HG02678 (cell line): ENCODE measurements around the gene NUP210L.
A peak's percentile ranks its signal among the peaks of the same experiment; 100 is the strongest.

ENCODE experiments used
- ATAC-seq: cut with Tn5 transposase; IDR thresholded peaks from one replicate; pipeline ENCODE4 v1.9.1; 2021; ENCODE audit warnings: mild to moderate bottlenecking, moderate library complexity; ENCODE audit not compliant: unreplicated experiment

NUP210L gene

GRCh38 chr1:154154534-154155191 is at the start of gene NUP210L:
Gene NUP210L (minus strand): TSS chr1:154155073.
- no peak for ATAC-seq

GRCh38 chr1:154199563-154199879 is 44.6 kb upstream of the NUP210L start:
- no peak for ATAC-seq

GRCh38 chr1:154198756-154199562 is 44.1 kb upstream of the NUP210L start:
- no peak for ATAC-seq

GRCh38 chr1:154193821-154194220 is 38.9 kb upstream of the NUP210L start:
- no peak for ATAC-seq

- ATAC-seq: no peak
Observed at GRCh38 chr1:154192476-154192875, 37.6 kb upstream of the NUP210L start.

GRCh38 chr1:154191990-154192461 is 37.2 kb upstream of the NUP210L start, which contains the start of gene TPM3:
Gene TPM3 (minus strand): TSS chr1:154192100. CDS start chr1:154192018, 82 bp downstream.
- ATAC-seq: no peak

- ATAC-seq: no peak
Observed at GRCh38 chr1:154190550-154190949, 35.7 kb upstream of the NUP210L start.

GRCh38 chr1:154186852-154187501 is 32.1 kb upstream of the NUP210L start:
- ATAC-seq: no peak

GRCh38 chr1:154186177-154186576 is 31.3 kb upstream of the NUP210L start:
- ATAC-seq: no peak

GRCh38 chr1:154183046-154183915 is 28.4 kb upstream of the NUP210L start:
- ATAC-seq: peak; percentile 81

GRCh38 chr1:154182344-154183045 is 27.6 kb upstream of the NUP210L start:
- peak; percentile 60 for ATAC-seq

- ATAC-seq: no peak
Observed at GRCh38 chr1:154181944-154182343, 27.1 kb upstream of the NUP210L start.

- ATAC-seq: no peak
Observed at GRCh38 chr1:154179946-154180687, 25.2 kb upstream of the NUP210L start.

GRCh38 chr1:154178911-154179811 is 24.3 kb upstream of the NUP210L start:
- ATAC-seq: no peak

GRCh38 chr1:154178013-154178412 is 23.1 kb upstream of the NUP210L start:
- no peak for ATAC-seq

GRCh38 chr1:154176337-154176736 is 21.5 kb upstream of the NUP210L start:
- ATAC-seq: no peak

- ATAC-seq: no peak
Observed at GRCh38 chr1:154174654-154175053, 19.8 kb upstream of the NUP210L start.

- no peak for ATAC-seq
Observed at GRCh38 chr1:154171880-154172279, 17.0 kb upstream of the NUP210L start.

- no peak for ATAC-seq
Observed at GRCh38 chr1:154171223-154171583, 16.3 kb upstream of the NUP210L start.
